G401.6 (cell line): ENCODE data around the gene HMCN2.

ENCODE experiments used
- FAIRE-seq: peaks from 2 replicates; lab custom pipeline; 2012; peaks lifted over from hg19 to GRCh38; lab: Jason Lieb, UNC

HMCN2 gene

GRCh38 chr9:130309689-130310455 lies 44.3 kb downstream of the HMCN2 start:
- FAIRE-seq: no peak

GRCh38 chr9:130310456-130310855 lies 44.9 kb downstream of the HMCN2 start:
- no peak for FAIRE-seq

- FAIRE-seq: no peak
Measured at GRCh38 chr9:130311003-130311402, 45.4 kb downstream of the HMCN2 start.

- no peak for FAIRE-seq
Measured at GRCh38 chr9:130311408-130312140, 46.0 kb downstream of the HMCN2 start.

- no peak for FAIRE-seq
Measured at GRCh38 chr9:130313103-130313858, 47.7 kb downstream of the HMCN2 start.

- no peak for FAIRE-seq
Measured at GRCh38 chr9:130315446-130316226, 50.1 kb downstream of the HMCN2 start.

GRCh38 chr9:130316430-130316829 lies 50.9 kb downstream of the HMCN2 start:
- no peak for FAIRE-seq

GRCh38 chr9:130319300-130319699 lies 53.7 kb downstream of the HMCN2 start:
- no peak for FAIRE-seq

GRCh38 chr9:130319944-130320712 lies 54.6 kb downstream of the HMCN2 start:
- FAIRE-seq: no peak

GRCh38 chr9:130320723-130321481 lies 55.3 kb downstream of the HMCN2 start:
- FAIRE-seq: no peak

GRCh38 chr9:130321539-130321938 lies 56.0 kb downstream of the HMCN2 start:
- no peak for FAIRE-seq

GRCh38 chr9:130323051-130323745 lies 57.6 kb downstream of the HMCN2 start:
- FAIRE-seq: no peak

- FAIRE-seq: no peak
Measured at GRCh38 chr9:130325921-130326320, 60.4 kb downstream of the HMCN2 start.

GRCh38 chr9:130327070-130327780 lies 61.7 kb downstream of the HMCN2 start:
- FAIRE-seq: no peak

- FAIRE-seq: no peak
Measured at GRCh38 chr9:130327781-130328348, 62.3 kb downstream of the HMCN2 start.

GRCh38 chr9:130328349-130328801 lies 62.8 kb downstream of the HMCN2 start:
- no peak for FAIRE-seq

- FAIRE-seq: no peak
Measured at GRCh38 chr9:130329061-130329460, 63.5 kb downstream of the HMCN2 start.

- no peak for FAIRE-seq
Measured at GRCh38 chr9:130330202-130330862, 64.8 kb downstream of the HMCN2 start.
